HEK293 (cell line): ENCODE results near the gene CTNNB1.

Experiments used
- OSR2 ChIP-seq: fragments of 450-650 bp; formaldehyde crosslinking; IDR thresholded peaks from 2 replicates; pipeline ENCODE4 v1.5.1; 2016; ENCODE audit warnings: missing biosample characterization, missing genetic modification characterization
- ZNF133 ChIP-seq: fragments of 450-650 bp; formaldehyde crosslinking; IDR thresholded peaks from 2 replicates; pipeline ENCODE4 v1.5.1; 2016; ENCODE audit warnings: missing biosample characterization, missing genetic modification characterization
- ZNF23 ChIP-seq: fragments of 450-650 bp; formaldehyde crosslinking; IDR thresholded peaks from 2 replicates; pipeline ENCODE4 v1.5.1; 2016; ENCODE audit warnings: missing biosample characterization, missing genetic modification characterization, borderline replicate concordance
- ZNF423 ChIP-seq: fragments of 450-650 bp; formaldehyde crosslinking; IDR thresholded peaks from 2 replicates; pipeline ENCODE4 v1.5.1; 2016; ENCODE audit warnings: missing biosample characterization, missing genetic modification characterization
- TF ChIP-seq, protein P1 (sequence below): fragments of 450-650 bp; formaldehyde crosslinking; IDR thresholded peaks from 2 replicates; pipeline ENCODE4 v1.5.1; 2016; ENCODE audit warnings: missing biosample characterization, missing genetic modification characterization

DNA sequence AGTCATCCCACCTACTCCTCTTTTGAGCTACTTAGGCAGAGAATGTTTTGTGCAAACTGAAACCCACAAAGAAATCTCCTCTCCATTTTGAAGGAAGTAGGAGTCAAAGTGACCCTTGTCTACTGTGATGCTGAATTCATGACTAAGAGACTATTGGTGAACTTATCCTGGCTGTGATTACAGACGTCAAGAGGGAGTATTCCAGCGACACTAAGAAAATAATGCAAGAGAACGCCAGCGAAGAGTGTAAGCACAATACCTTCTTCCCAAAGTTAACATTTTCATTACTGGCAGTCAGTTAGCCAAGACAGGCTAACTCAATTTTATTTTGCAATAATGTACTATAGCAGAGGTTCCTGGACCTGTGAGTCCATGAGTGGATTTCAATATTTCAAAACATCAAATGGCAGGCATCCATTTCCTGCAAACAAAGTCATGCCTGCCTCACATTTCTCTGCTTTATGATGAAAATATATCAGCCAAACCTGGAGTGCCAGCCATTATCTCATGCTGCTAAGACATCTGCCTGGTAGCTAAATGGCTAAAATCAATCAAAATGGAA is 59.0 kb downstream of the CTNNB1 start:
- TF ChIP-seq, protein P1, sequence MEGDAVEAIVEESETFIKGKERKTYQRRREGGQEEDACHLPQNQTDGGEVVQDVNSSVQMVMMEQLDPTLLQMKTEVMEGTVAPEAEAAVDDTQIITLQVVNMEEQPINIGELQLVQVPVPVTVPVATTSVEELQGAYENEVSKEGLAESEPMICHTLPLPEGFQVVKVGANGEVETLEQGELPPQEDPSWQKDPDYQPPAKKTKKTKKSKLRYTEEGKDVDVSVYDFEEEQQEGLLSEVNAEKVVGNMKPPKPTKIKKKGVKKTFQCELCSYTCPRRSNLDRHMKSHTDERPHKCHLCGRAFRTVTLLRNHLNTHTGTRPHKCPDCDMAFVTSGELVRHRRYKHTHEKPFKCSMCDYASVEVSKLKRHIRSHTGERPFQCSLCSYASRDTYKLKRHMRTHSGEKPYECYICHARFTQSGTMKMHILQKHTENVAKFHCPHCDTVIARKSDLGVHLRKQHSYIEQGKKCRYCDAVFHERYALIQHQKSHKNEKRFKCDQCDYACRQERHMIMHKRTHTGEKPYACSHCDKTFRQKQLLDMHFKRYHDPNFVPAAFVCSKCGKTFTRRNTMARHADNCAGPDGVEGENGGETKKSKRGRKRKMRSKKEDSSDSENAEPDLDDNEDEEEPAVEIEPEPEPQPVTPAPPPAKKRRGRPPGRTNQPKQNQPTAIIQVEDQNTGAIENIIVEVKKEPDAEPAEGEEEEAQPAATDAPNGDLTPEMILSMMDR, result no peak
- TF ChIP-seq ZNF423 (tag by site-specific recombination) (no peak), ZNF23 (tag by site-specific recombination) (no peak), OSR2 (no peak), ZNF133 (no peak)
